Mesendoderm (in vitro differentiated cells): ENCODE data around the gene ZNF236.
"Not testable (repeated sequence)": the region's sequence is repeated elsewhere in the genome, so short reads cannot be mapped to it uniquely, and the experiment has no call there.

ENCODE experiments used
- DNase-seq: peaks from one replicate; pipeline ENCODE4 v3.0.0; 2013
- H2AK5ac ChIP-seq: 2 replicates; pipeline ENCODE4 v1.6.1; 2013; ENCODE audit warnings: low read length, inconsistent platforms
- H2BK120ac ChIP-seq: 2 replicates; pipeline ENCODE4 v1.6.1; 2013; ENCODE audit warnings: low read depth, mild to moderate bottlenecking, low read length, moderate library complexity, mixed read lengths
- H2BK15ac ChIP-seq: replicated peaks from 2 replicates; pipeline ENCODE4 v1.6.1; 2013; ENCODE audit warnings: low read depth, mild to moderate bottlenecking, moderate library complexity
- H2BK5ac ChIP-seq: 2 replicates; pipeline ENCODE4 v1.6.1; 2013; ENCODE audit warnings: low read length, inconsistent platforms
- H3K18ac ChIP-seq: 2 replicates; pipeline ENCODE4 v1.6.1; 2013; ENCODE audit warnings: mild to moderate bottlenecking, low read length, mixed read lengths
- H3K23ac ChIP-seq: one replicate; pipeline ENCODE4 v1.6.1; 2013; ENCODE audit warnings: low read length
- H3K27ac ChIP-seq: 2 replicates; pipeline ENCODE4 v1.5.1; 2013; ENCODE audit warnings: low read depth, mild to moderate bottlenecking, inconsistent platforms, low read length, moderate library complexity
- H3K27me3 ChIP-seq: 2 replicates; pipeline ENCODE4 v1.6.1; 2013; ENCODE audit warnings: low read length, control low read depth, mild to moderate bottlenecking, inconsistent platforms; ENCODE audit not compliant: insufficient read depth, poor library complexity
- H3K36me3 ChIP-seq: 2 replicates; pipeline ENCODE4 v1.6.1; 2013; ENCODE audit warnings: low read length, inconsistent platforms; ENCODE audit not compliant: control insufficient read depth, insufficient read depth
- H3K4ac ChIP-seq: one replicate; pipeline ENCODE4 v1.6.1; 2013; ENCODE audit warnings: low read depth, mild to moderate bottlenecking, low read length, moderate library complexity
- H3K4me1 ChIP-seq: 2 replicates; pipeline ENCODE4 v1.6.1; 2013; ENCODE audit warnings: low read depth, low read length, inconsistent platforms; ENCODE audit not compliant: control insufficient read depth
- H3K4me2 ChIP-seq: 2 replicates; pipeline ENCODE4 v1.6.1; 2013; ENCODE audit warnings: low read length
- H3K4me3 ChIP-seq: 2 replicates; pipeline ENCODE4 v1.5.1; 2013; ENCODE audit warnings: mild to moderate bottlenecking, low read length
- H3K56ac ChIP-seq: one replicate; pipeline ENCODE4 v1.6.1; 2013; ENCODE audit warnings: low read length
- H3K79me1 ChIP-seq: 2 replicates; pipeline ENCODE4 v1.6.1; 2013; ENCODE audit warnings: low read length, inconsistent platforms
- H3K79me2 ChIP-seq: 2 replicates; pipeline ENCODE4 v1.6.1; 2013; ENCODE audit warnings: mild to moderate bottlenecking, low read length; ENCODE audit not compliant: control insufficient read depth, insufficient read depth
- H3K9ac ChIP-seq: 2 replicates; pipeline ENCODE4 v1.6.1; 2013; ENCODE audit warnings: low read length, inconsistent platforms
- H4K5ac ChIP-seq: one replicate; pipeline ENCODE4 v1.6.1; 2013; ENCODE audit warnings: low read length
- H4K8ac ChIP-seq: one replicate; pipeline ENCODE4 v1.6.1; 2013; ENCODE audit warnings: low read depth, mild to moderate bottlenecking, control low read depth, low read length, moderate library complexity
- WGBS: extraction: QIAGEN DNeasy Blood & Tissue Kit; methylation state at CpG from one replicate; pipeline ENCODE4 v1.1.7; 2013; ENCODE audit warnings: low lambda C conversion rate, missing lambda C conversion rate; ENCODE audit not compliant: insufficient coverage; ENCODE audit errors: extremely low coverage; 5-methylcytosine and 5-hydroxymethylcytosine counted together

Gene ZNF236

DNA sequence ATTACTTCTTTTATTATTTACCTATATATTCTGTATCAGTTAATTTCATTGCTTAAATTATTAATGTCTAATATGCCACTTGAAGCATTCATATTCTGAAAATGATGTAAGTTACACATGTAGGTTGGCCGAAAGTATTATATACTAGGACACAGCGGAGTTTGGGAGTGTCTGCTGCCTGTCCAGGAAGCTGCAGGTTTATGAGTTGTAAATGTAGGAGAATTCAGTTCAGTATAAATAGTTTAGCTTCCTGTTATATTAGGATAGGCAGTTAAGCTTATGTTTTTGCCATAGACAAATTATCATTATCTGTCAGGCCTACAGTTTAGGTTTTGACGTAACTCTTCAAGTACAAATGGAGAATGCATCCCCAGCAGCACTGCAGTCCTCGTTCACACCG, 18.9 kb upstream of the ZNF236 start:
- no peak overlapping the region for H2BK5ac ChIP-seq
- no peak overlapping the region for H3K4me2 ChIP-seq
- H3K23ac ChIP-seq = no peak overlapping the region
- no peaks in the 10 kb centered on the region for H3K4me1 ChIP-seq
- no peaks in the 10 kb centered on the region for H3K27me3 ChIP-seq
- H4K8ac ChIP-seq = no peak overlapping the region
- no peak overlapping the region for H2AK5ac ChIP-seq
- H3K4me3 ChIP-seq = no peak overlapping the region
- H2BK120ac ChIP-seq = no peak overlapping the region
- no CpG with 5 or more reads among the region's 5 CpGs for whole genome bisulfite sequencing
- no peak overlapping the region for H3K4ac ChIP-seq
- H3K56ac ChIP-seq = no peak overlapping the region
- H3K27ac ChIP-seq = no peak overlapping the region
- no peak overlapping the region for H2BK15ac ChIP-seq
- no peaks in the 10 kb centered on the region for H3K36me3 ChIP-seq
- H3K18ac ChIP-seq = no peak overlapping the region
- no peak overlapping the region for H3K9ac ChIP-seq
- no peak for DNase-seq
- H3K79me1 ChIP-seq = no peaks in the 10 kb centered on the region
- H4K5ac ChIP-seq = no peak overlapping the region
- H3K79me2 ChIP-seq = no peaks in the 10 kb centered on the region

DNA sequence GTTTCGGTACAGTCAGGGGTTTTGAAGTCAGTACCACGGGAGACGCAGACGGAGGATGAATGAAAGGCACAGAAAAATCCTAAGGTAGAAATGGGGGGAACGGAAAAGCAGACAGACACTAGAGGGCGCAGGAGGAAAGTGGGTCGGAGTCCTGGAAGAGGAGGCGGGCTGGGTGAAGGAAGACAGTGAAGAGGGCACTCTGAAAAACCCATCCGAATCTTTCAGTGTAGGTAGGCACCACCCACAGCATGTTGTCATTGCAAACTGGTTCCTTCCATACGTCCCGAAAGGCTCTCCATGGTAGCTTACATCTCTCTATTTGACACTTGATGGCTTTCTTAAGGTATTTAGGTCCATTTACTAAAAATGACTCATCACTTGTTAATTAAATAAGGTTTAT, 18.5 kb upstream of the ZNF236 start:
- no peak overlapping the region for H3K4me2 ChIP-seq
- no peaks in the 10 kb centered on the region for H3K79me1 ChIP-seq
- no peak overlapping the region for H2BK15ac ChIP-seq
- H2BK5ac ChIP-seq = no peak overlapping the region
- no peak overlapping the region for H3K18ac ChIP-seq
- no peak overlapping the region for H4K5ac ChIP-seq
- no peaks in the 10 kb centered on the region for H3K79me2 ChIP-seq
- no peak overlapping the region for H4K8ac ChIP-seq
- no peak overlapping the region for H3K9ac ChIP-seq
- peak; percentile 81 for DNase-seq
- H3K27ac ChIP-seq = no peak overlapping the region
- no peak overlapping the region for H3K4ac ChIP-seq
- no peak overlapping the region for H3K4me3 ChIP-seq
- H3K36me3 ChIP-seq = no peaks in the 10 kb centered on the region
- H2BK120ac ChIP-seq = no peak overlapping the region
- no peak overlapping the region for H2AK5ac ChIP-seq
- no peak overlapping the region for H3K56ac ChIP-seq
- no CpG with 5 or more reads among the region's 11 CpGs for WGBS
- no peak overlapping the region for H3K23ac ChIP-seq
- H3K4me1 ChIP-seq = no peaks in the 10 kb centered on the region
- no peaks in the 10 kb centered on the region for H3K27me3 ChIP-seq

DNA sequence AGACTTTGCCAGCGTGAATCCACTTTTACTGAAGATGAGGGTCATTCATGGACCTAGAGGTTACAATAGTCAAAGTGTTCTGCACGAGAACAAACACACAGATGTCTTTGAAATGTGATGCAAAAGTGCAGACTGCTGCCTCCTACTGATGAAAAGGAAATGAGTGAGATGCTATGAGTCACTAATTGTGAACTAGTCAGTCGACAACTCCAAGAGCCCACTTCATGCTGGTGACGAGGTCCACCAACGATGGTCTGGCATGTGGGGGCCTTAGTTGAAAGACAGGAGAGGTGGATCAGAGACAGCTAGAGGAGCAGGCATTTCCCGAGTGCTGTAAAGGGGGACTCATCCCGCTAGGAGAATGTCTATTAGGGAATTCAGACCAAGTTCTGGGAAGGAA, 17.1 kb upstream of the ZNF236 start:
- Histone ChIP-seq H3K18ac (no peak overlapping the region), H3K4me1 (no peaks in the 10 kb centered on the region), H3K27ac (no peak overlapping the region), H3K36me3 (no peaks in the 10 kb centered on the region), H3K79me2 (no peaks in the 10 kb centered on the region), H3K56ac (no peak overlapping the region), H3K27me3 (no peaks in the 10 kb centered on the region), H4K5ac (no peak overlapping the region), H3K23ac (no peak overlapping the region), H4K8ac (no peak overlapping the region), H2BK15ac (no peak overlapping the region), H2BK120ac (no peak overlapping the region), H3K4ac (no peak overlapping the region), H2AK5ac (no peak overlapping the region), H3K9ac (no peak overlapping the region), H2BK5ac (no peak overlapping the region), H3K4me3 (no peak overlapping the region), H3K79me1 (no peaks in the 10 kb centered on the region), H3K4me2 (no peak overlapping the region)
- DNase-seq = peak; percentile 52
- WGBS = no CpG with 5 or more reads among the region's 7 CpGs

- no peak overlapping the region for H3K4me3 ChIP-seq
- H3K4me2 ChIP-seq = no peak overlapping the region
- no peak overlapping the region for H3K56ac ChIP-seq
- H4K8ac ChIP-seq = no peak overlapping the region
- H3K18ac ChIP-seq = no peak overlapping the region
- no peak overlapping the region for H2AK5ac ChIP-seq
- H3K27ac ChIP-seq = no peak overlapping the region
- H2BK5ac ChIP-seq = no peak overlapping the region
- DNase-seq = no peak
- H3K4ac ChIP-seq = no peak overlapping the region
- no peaks in the 10 kb centered on the region for H3K36me3 ChIP-seq
- WGBS = no CpG with 5 or more reads among the region's 7 CpGs
- H3K79me1 ChIP-seq = no peaks in the 10 kb centered on the region
- no peaks in the 10 kb centered on the region for H3K27me3 ChIP-seq
- no peaks in the 10 kb centered on the region for H3K79me2 ChIP-seq
- H4K5ac ChIP-seq = no peak overlapping the region
- no peak overlapping the region for H2BK120ac ChIP-seq
- no peak overlapping the region for H3K23ac ChIP-seq
- H3K4me1 ChIP-seq = no peaks in the 10 kb centered on the region
- no peak overlapping the region for H3K9ac ChIP-seq
- H2BK15ac ChIP-seq = no peak overlapping the region
Observed at GRCh38 chr18:76806301-76806700, 16.1 kb upstream of the ZNF236 start.

DNA sequence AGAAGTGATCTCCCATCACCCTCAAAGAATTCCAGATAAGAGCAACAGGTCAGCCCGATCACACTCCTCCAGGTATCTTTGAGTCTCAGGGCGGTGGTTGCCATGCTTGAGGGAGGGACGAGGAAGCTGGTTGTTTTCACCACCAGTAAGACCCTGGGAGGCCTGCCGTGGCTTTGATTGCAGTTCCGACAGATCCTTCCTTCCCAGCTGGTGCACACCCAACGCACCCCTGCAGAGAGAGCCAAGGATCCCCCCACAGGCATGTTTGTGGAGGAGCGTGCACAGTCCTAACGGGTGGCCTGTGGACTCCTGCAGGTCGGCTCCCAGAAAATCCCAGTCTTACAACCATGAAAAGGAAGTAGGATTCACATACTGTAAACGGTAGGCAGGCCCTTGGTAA, 13.8 kb upstream of the ZNF236 start:
- no peak overlapping the region for H3K4me2 ChIP-seq
- H4K8ac ChIP-seq = no peak overlapping the region
- no peaks in the 10 kb centered on the region for H3K4me1 ChIP-seq
- no peaks in the 10 kb centered on the region for H3K27me3 ChIP-seq
- no peak overlapping the region for H2BK5ac ChIP-seq
- no peak overlapping the region for H2BK15ac ChIP-seq
- no peak overlapping the region for H3K23ac ChIP-seq
- WGBS = no CpG with 5 or more reads among the region's 10 CpGs
- H3K79me1 ChIP-seq = no peaks in the 10 kb centered on the region
- H3K4me3 ChIP-seq = no peak overlapping the region
- no peak overlapping the region for H2AK5ac ChIP-seq
- no peak overlapping the region for H4K5ac ChIP-seq
- H3K27ac ChIP-seq = no peak overlapping the region
- H3K79me2 ChIP-seq = no peaks in the 10 kb centered on the region
- H3K4ac ChIP-seq = no peak overlapping the region
- no peak for DNase-seq
- H3K18ac ChIP-seq = no peak overlapping the region
- no peak overlapping the region for H3K56ac ChIP-seq
- H2BK120ac ChIP-seq = no peak overlapping the region
- H3K9ac ChIP-seq = no peak overlapping the region
- no peaks in the 10 kb centered on the region for H3K36me3 ChIP-seq

GRCh38 chr18:76811530-76811929, 10.8 kb upstream of the ZNF236 start:
- not testable (repeated sequence) for H3K4me2 ChIP-seq, H2BK15ac ChIP-seq, H3K27ac ChIP-seq, H3K9ac ChIP-seq, H4K8ac ChIP-seq, H3K4me1 ChIP-seq, H3K4me3 ChIP-seq, H3K79me2 ChIP-seq, H2AK5ac ChIP-seq, H4K5ac ChIP-seq, H3K18ac ChIP-seq, H3K79me1 ChIP-seq, H3K56ac ChIP-seq, H3K4ac ChIP-seq, DNase-seq, H2BK120ac ChIP-seq, H3K27me3 ChIP-seq, H3K23ac ChIP-seq, H2BK5ac ChIP-seq, H3K36me3 ChIP-seq
- WGBS = no CpG with 5 or more reads among the region's 7 CpGs
